HUES64 (cell line): ENCODE measurements around the gene ODC1.
"Not testable (repeated sequence)": the region's sequence is repeated elsewhere in the genome, so short reads cannot be mapped to it uniquely, and the experiment has no call there.

ENCODE experiments used
- H3K27ac ChIP-seq: 2 replicates; pipeline ENCODE4 v1.7.0; 2013; ENCODE audit warnings: low read depth, low read length, inconsistent platforms
- H3K27me3 ChIP-seq: 2 replicates; pipeline ENCODE4 v1.6.1; 2013; ENCODE audit warnings: mild to moderate bottlenecking, low read length; ENCODE audit not compliant: insufficient read depth
- H3K36me3 ChIP-seq: 2 replicates; pipeline ENCODE4 v1.6.1; 2013; ENCODE audit warnings: mild to moderate bottlenecking, low read length; ENCODE audit not compliant: insufficient read depth
- H3K4me1 ChIP-seq: 2 replicates; pipeline ENCODE4 v1.6.1; 2013; ENCODE audit warnings: mild to moderate bottlenecking, low read length, moderate library complexity; ENCODE audit not compliant: insufficient read depth
- H3K4me3 ChIP-seq: 2 replicates; pipeline ENCODE4 v1.5.1; 2013; ENCODE audit warnings: mild to moderate bottlenecking, low read length, moderate library complexity
- H3K9ac ChIP-seq: 2 replicates; pipeline ENCODE4 v1.6.1; 2013; ENCODE audit warnings: mild to moderate bottlenecking, low read depth, low read length
- H3K9me3 ChIP-seq: 2 replicates; pipeline ENCODE4 v1.6.1; 2013; ENCODE audit warnings: low read depth, low read length; ENCODE audit not compliant: insufficient read depth
- WGBS: fragments of 150-250, 120-280 bp; methylation state at CpG from one replicate; pipeline ENCODE4 v1.1.7; 2013; ENCODE audit warnings: missing lambda C conversion rate; 5-methylcytosine and 5-hydroxymethylcytosine counted together

Gene ODC1

GRCh38 chr2:10451819-10452218 is 3.7 kb upstream of the ODC1 start:
- Histone ChIP-seq H3K9me3 (no peaks in the 10 kb centered on the region), H3K27ac (no peak overlapping the region), H3K36me3 (no peaks in the 10 kb centered on the region), H3K27me3 (peaks cover 20% of the 10 kb centered on the region), H3K4me1 (peaks cover 5% of the 10 kb centered on the region; the same call in 1 of the 2 replicates), H3K9ac (no peak overlapping the region), H3K4me3 (no peak overlapping the region)
- 96% methylated on average over 5 of the region's 6 CpGs for WGBS

DNA sequence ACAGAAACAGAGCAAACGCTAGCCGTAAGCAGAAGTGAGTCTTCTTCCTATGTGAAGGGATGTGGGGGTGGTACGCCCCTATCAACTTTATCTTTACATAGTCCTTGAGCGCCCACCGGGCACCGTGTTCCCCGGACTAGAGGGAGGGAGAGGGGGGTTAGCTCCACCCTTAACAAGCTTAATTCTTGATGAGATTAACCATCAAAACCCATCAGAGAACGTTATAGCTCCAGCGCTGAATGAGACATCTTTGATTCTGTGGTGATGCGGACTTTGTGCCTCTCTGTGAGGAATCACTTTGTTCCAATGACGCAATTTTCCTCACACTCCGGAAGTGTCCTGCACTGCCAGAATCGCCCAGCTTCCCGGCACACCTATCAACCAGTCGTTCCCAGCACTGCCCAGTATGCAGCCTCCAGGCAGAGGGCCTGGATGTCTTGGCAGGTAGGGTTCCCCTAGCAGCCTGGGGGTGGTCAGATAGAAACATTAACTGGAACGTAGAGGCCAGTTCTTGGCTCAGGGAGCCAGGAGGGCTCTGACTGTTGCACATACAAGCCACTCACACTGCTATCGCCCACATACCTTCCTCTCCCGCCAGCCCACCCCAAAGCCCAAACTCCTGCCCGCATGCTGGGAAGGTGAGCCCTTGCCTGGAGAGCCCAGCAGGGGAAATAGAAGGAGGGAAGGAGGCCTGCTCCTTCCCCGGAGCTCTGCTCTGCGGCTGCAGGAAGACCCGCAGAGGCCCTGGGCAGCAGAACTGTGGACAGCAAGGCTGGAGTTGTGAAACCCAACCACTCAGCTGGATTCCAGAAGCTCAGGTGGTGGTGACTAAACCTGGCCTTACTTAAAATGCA is 1.9 kb upstream of the ODC1 start:
- 82% methylated on average over 17 of the region's 22 CpGs for WGBS
- Histone ChIP-seq H3K4me3 (0 out of 2 replicates have a peak overlapping the region, but pooled peaks have one; percentile 82), H3K9ac (no peak overlapping the region), H3K36me3 (peaks cover 3% of the 10 kb centered on the region; the same call in 1 of the 2 replicates), H3K27ac (no peak overlapping the region), H3K4me1 (peaks cover 8% of the 10 kb centered on the region; the same call in 1 of the 2 replicates), H3K9me3 (no peaks in the 10 kb centered on the region), H3K27me3 (peaks cover 21% of the 10 kb centered on the region)

GRCh38 chr2:10449486-10449831 is 1.3 kb upstream of the ODC1 start:
- Histone ChIP-seq H3K4me3 (peak overlapping the region; percentile 82), H3K36me3 (peaks cover 9% of the 10 kb centered on the region), H3K27ac (no peak overlapping the region), H3K27me3 (peaks cover 21% of the 10 kb centered on the region), H3K9ac (no peak overlapping the region), H3K9me3 (no peaks in the 10 kb centered on the region), H3K4me1 (peaks cover 8% of the 10 kb centered on the region; the same call in 1 of the 2 replicates)
- 48% methylated on average over 5 of the region's 5 CpGs for WGBS

DNA sequence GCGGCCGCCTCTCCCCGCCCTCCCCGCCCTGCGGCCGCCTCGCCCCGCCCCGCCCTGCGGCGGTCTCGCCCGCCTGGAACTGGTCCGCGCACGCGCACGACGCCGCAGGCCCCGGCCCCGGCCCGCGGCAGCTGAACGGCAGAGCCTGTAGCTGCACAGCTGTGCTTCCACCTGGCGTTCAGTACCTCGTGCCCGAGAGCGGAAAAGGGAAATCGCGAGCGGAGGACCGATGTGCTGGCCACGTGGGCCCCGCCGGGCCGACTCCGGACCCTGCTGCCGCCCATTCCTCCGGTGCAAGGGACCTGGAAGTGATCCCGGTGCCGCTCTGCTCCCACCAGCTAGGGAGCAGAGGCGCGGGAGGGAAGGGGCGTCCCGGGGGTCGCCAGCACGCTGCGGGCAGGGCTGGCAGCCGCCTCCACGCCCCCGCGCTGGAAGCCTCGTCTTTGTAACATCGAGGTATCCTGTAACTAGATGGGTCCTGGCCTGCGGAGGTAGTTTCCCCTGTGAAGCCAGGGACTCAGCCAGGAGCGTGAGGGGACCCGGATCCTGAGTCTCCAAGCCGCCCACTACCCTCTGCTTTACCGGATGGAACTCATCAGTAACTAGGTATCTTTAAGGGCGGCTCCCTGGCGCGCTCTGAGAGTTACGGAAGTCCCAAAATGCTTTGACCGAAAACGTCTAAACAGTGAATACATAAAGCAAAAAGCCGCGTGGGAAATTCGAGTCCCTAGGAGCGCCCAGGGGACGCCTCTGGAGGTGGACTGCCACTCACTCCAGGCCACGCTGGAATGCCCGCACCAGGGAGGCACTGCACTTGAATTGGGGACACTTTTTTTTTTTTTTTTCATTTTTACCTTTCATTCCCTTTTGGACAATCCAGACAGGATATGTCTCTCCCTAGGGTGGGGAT is 704 bp upstream of the ODC1 start:
- H3K27ac ChIP-seq, result peak overlapping the region; percentile 81
- H3K36me3 ChIP-seq, result peaks cover 16% of the 10 kb centered on the region
- no peaks in the 10 kb centered on the region for H3K9me3 ChIP-seq
- H3K9ac ChIP-seq, result peak overlapping the region; percentile 84
- H3K27me3 ChIP-seq, result peaks cover 21% of the 10 kb centered on the region
- H3K4me3 ChIP-seq, result peak overlapping the region; percentile 82
- under 1% methylated on average over 73 of the region's 73 CpGs for WGBS
- H3K4me1 ChIP-seq, result peaks cover 8% of the 10 kb centered on the region; the same call in 1 of the 2 replicates

DNA sequence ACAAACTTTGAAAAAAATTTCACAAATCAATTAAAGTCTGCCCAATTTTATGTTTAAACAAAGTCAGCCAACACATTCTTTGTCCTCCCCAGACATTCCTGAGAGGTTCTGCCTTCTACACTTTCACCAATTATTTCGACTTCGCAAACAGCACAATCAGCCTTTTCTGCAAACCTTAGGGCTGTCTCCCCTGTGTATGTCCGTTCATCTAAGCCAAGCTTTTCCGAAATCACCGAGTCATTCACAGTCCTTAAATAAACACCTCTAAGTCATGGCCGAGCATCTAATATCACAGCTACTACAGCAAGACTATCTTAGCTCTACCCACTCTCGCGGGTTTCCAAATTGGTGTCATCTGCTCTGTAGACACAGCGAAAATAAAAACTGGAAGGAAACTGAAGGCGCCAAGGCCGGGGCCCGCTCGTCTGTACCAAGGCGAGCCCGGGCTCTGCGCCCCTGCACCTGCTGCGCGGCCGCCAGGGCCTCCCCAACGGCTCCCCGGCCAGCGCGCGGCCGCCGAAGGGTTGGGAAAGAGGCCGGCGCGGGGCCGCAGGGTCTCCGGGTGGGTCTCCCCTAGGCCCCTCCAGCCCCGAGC is 730 bp downstream of the ODC1 start:
- Histone ChIP-seq H3K36me3 (peaks cover 30% of the 10 kb centered on the region), H3K9ac (peak overlapping the region; percentile 86), H3K4me1 (peaks cover 8% of the 10 kb centered on the region; the same call in 1 of the 2 replicates), H3K27ac (peak overlapping the region; percentile 80; the same call in 1 of the 2 replicates), H3K4me3 (peak overlapping the region; percentile 70), H3K9me3 (no peaks in the 10 kb centered on the region), H3K27me3 (peaks cover 21% of the 10 kb centered on the region)
- WGBS, result under 1% methylated on average over 32 of the region's 32 CpGs

GRCh38 chr2:10446631-10447030 is 1.5 kb downstream of the ODC1 start:
- Histone ChIP-seq H3K27ac (no peak overlapping the region), H3K4me1 (peaks cover 8% of the 10 kb centered on the region; the same call in 1 of the 2 replicates), H3K9me3 (no peaks in the 10 kb centered on the region), H3K27me3 (peaks cover 21% of the 10 kb centered on the region), H3K4me3 (peak overlapping the region; percentile 70), H3K9ac (peak overlapping the region; percentile 86; the same call in 1 of the 2 replicates), H3K36me3 (peaks cover 38% of the 10 kb centered on the region)
- 60% methylated on average over 5 of the region's 6 CpGs for WGBS

- peaks cover 59% of the 10 kb centered on the region for H3K36me3 ChIP-seq
- H3K27ac ChIP-seq, result no peak overlapping the region
- 93% methylated on average over 5 of the region's 5 CpGs for WGBS
- peaks cover 14% of the 10 kb centered on the region for H3K27me3 ChIP-seq
- no peak overlapping the region for H3K9ac ChIP-seq
- H3K4me3 ChIP-seq, result no peak overlapping the region
- H3K9me3 ChIP-seq, result no peaks in the 10 kb centered on the region
- H3K4me1 ChIP-seq, result peaks cover 8% of the 10 kb centered on the region; the same call in 1 of the 2 replicates
Observed at GRCh38 chr2:10444463-10444862, 3.7 kb downstream of the ODC1 start.

GRCh38 chr2:10442469-10443126 is 5.5 kb downstream of the ODC1 start:
- H3K4me3 ChIP-seq, result not testable (repeated sequence)
- no CpG with 5 or more reads among the region's 2 CpGs for WGBS

DNA sequence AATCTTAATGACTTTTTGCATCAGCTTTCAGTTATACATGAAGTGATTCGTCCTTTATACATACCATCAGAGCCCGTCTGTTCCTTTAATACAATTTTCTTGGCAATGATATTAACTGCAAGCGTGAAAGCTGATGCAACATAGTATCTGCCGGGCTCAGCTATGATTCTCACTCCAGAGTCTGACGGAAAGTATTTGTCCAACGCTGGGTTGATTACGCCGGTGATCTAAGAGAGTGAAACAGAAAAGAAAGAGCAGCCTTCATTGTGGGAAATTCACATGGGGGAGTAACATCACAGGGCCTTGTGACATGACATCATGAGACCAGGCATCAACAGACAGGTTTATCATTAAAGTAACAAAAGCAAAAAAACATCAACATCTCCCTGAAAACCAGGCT is 6.2 kb downstream of the ODC1 start:
- Histone ChIP-seq H3K9me3 (no peaks in the 10 kb centered on the region), H3K36me3 (peaks cover 60% of the 10 kb centered on the region), H3K4me1 (0 out of 2 replicates have a peak, but pooled peaks cover 2% of the 10 kb centered on the region), H3K27ac (no peak overlapping the region), H3K9ac (no peak overlapping the region), H3K27me3 (peaks cover 2% of the 10 kb centered on the region), H3K4me3 (no peak overlapping the region)
- WGBS, result 97% methylated on average over 8 of the region's 8 CpGs

More at GRCh38 chr2:10442469-10443126, 5.5 kb downstream of the ODC1 start:
- H3K9ac ChIP-seq, H3K27ac ChIP-seq, H3K9me3 ChIP-seq, H3K27me3 ChIP-seq, H3K4me1 ChIP-seq: not testable (repeated sequence)
- H3K36me3 ChIP-seq, result peaks cover 60% of the 10 kb centered on the region

DNA sequence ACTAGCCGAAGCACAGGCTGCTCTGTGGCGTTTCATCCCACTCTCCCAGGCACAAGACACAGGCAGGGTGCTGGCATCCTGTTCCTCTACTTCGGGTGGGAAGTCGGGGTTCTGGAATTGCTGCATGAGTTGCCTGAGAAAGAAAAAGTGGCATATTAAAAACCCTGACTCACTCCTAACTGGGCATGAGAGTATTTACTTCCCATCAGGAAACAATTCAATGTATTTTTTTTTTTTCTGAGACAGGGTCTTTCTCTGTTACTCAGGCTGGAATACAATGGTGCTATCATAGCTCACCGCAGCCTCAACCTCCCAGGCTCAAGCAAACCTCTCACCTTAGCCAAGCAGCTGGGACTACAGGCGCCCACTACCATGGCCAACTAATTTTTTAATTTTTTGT is 7.4 kb downstream of the ODC1 start:
- peaks cover 60% of the 10 kb centered on the region for H3K36me3 ChIP-seq
- H3K9me3 ChIP-seq, result no peaks in the 10 kb centered on the region
- H3K4me1 ChIP-seq, result no peaks in the 10 kb centered on the region
- H3K9ac ChIP-seq, result no peak overlapping the region
- H3K27ac ChIP-seq, result no peak overlapping the region
- 98% methylated on average over 6 of the region's 6 CpGs for WGBS
- H3K27me3 ChIP-seq, result no peaks in the 10 kb centered on the region
- H3K4me3 ChIP-seq, result no peak overlapping the region
